Breast epithelium (tissue), 3 donors: ENCODE results near the gene ENKUR.

Source experiments
- CTCF ChIP-seq, 3 donors: fragments of 450-650 bp; IDR thresholded peaks; one replicate each; pipeline ENCODE4 v1.5.1; 2016 to 2017; ENCODE audit warnings: antibody characterized with exemption in 3 of 3, mild to moderate bottlenecking in 3 of 3, moderate library complexity in 3 of 3
- POLR2A ChIP-seq: fragments of 450-650 bp; IDR thresholded peaks from one replicate; pipeline ENCODE4 v1.6.1; 2016; ENCODE audit warnings: antibody characterized with exemption, mild to moderate bottlenecking, moderate library complexity
- POLR2AphosphoS5 ChIP-seq, 3 donors: sonication (generic); formaldehyde crosslinking; IDR thresholded peaks; one replicate each; pipeline ENCODE4 v1.6.1; 2017; ENCODE audit warnings: antibody characterized with exemption in 3 of 3

- no peak for TF ChIP-seq CTCF (IDR thresholded peaks at IDR 0.05)
- TF ChIP-seq POLR2A, result no peak
- no peak for TF ChIP-seq POLR2AphosphoS5 (IDR thresholded peaks at IDR 0.05)
Observed at GRCh38 chr10:24938525-24938924, 77.4 kb downstream of the ENKUR start.
